GM12878 (cell line): ENCODE data around the gene RGSL1. TPM values are rescaled to one million over a fixed set of nuclear protein-coding genes. Genes with fewer than 3 reads are reported as not detected.

Source experiments
- GATAD2B ChIP-seq: fragments of 450-650 bp; conservative IDR thresholded peaks from 2 replicates; pipeline ENCODE4 v1.6.1; 2017; ENCODE audit warnings: low read depth, mild to moderate bottlenecking, moderate library complexity
- IKZF2 ChIP-seq, 2 experiments: fragments of 450-650 bp; IDR thresholded peaks; 2 replicates each; pipeline ENCODE4 v1.6.1; 2017; ENCODE audit warnings: mild to moderate bottlenecking in 2 of 2, moderate library complexity in 2 of 2
- MEF2A ChIP-seq: IDR thresholded peaks from 2 replicates; pipeline ENCODE4 v1.6.1; 2011; ENCODE audit warnings: low read depth, mild to moderate bottlenecking, low read length, moderate library complexity; ENCODE audit not compliant: insufficient read depth
- MTA2 ChIP-seq: fragments of 450-650 bp; IDR thresholded peaks from 2 replicates; pipeline ENCODE4 v1.6.1; 2016; ENCODE audit warnings: low read depth, mild to moderate bottlenecking, moderate library complexity
- NR2C2 ChIP-seq: IDR thresholded peaks from 2 replicates; pipeline ENCODE4 v1.6.1; 2011; ENCODE audit warnings: borderline replicate concordance, low read depth; ENCODE audit not compliant: control insufficient read depth, insufficient read length
- PML ChIP-seq: IDR thresholded peaks from 2 replicates; pipeline ENCODE4 v1.6.1; 2012; ENCODE audit warnings: low read length, inconsistent platforms
- POU2F2 ChIP-seq: IDR thresholded peaks from 3 replicates; pipeline ENCODE4 v1.6.1; 2011; ENCODE audit warnings: low read depth, mild to moderate bottlenecking, low read length, borderline replicate concordance
- RBBP5 ChIP-seq: fragments of 200-600 bp; sonication (generic); conservative IDR thresholded peaks from 2 replicates; pipeline ENCODE4 v1.6.1; 2016
- RELA ChIP-seq: fragments of 450-650 bp; IDR thresholded peaks from 2 replicates; pipeline ENCODE4 v1.8.0; 2014; ENCODE audit warnings: borderline replicate concordance; ENCODE audit not compliant: partially characterized antibody
- WRNIP1 ChIP-seq: IDR thresholded peaks from 2 replicates; pipeline ENCODE4 v1.6.1; 2011; ENCODE audit warnings: low read depth, low read length, improper control_type of control experiment, borderline replicate concordance
- polyA plus RNA-seq, 11 experiments: library from polyadenylated mRNA; depleted of rRNA in 4 of 11; unstranded in 6 of 11; stranded (reverse) in 5 of 11; fragments of >200 nt; fragmentation: Nextera tagmentation in 4 of 11; fragmentation: Illumina TruSeq in 1 of 11; extraction: Ambion mirVana in 4 of 11; extraction: Trizol in 1 of 11; gene quantifications; 1 replicate in 1 of 11; 2 replicates in 10 of 11; pipeline versions ENCODE4 v1.2.1 to v1.2.3, GENCODE V29; 2011 to 2016; ENCODE audit warnings: inconsistent platforms in 2 of 11, missing spikeins in 2 of 11, low read depth in 1 of 11
- total RNA-seq, 4 experiments: library from RNA; depleted of rRNA in 3 of 4; stranded (reverse); fragments of >200 nt in 3 of 4; fragmentation: Illumina TruSeq in 1 of 4; extraction: Trizol in 1 of 4; gene quantifications; 2 replicates each; pipeline versions ENCODE4 v1.2.1 to v1.2.3, GENCODE V29; 2013 to 2021
- TF ChIP-seq, protein P1 (sequence below): fragments of 450-650 bp; IDR thresholded peaks from 2 replicates; pipeline ENCODE4 v1.6.1; 2017; ENCODE audit warnings: mild to moderate bottlenecking, moderate library complexity
- TF ChIP-seq, protein P2 (sequence below): IDR thresholded peaks from 2 replicates; pipeline ENCODE4 v1.6.1; 2011; ENCODE audit warnings: low read depth, low read length, improper control_type of control experiment, borderline replicate concordance
- TF ChIP-seq, protein P3 (sequence below): fragments of 450-650 bp; IDR thresholded peaks from 2 replicates; pipeline ENCODE4 v1.6.1; 2018; ENCODE audit warnings: borderline replicate concordance, mild to moderate bottlenecking; ENCODE audit not compliant: partially characterized antibody
- TF ChIP-seq, protein P4 (sequence below): IDR thresholded peaks from 2 replicates; pipeline ENCODE4 v1.6.1; 2011; ENCODE audit warnings: borderline replicate concordance, low read depth, mild to moderate bottlenecking, moderate library complexity, low read length; ENCODE audit not compliant: insufficient read depth, poor library complexity, severe bottlenecking
- TF ChIP-seq, protein P5 (sequence below): fragments of 450-650 bp; IDR thresholded peaks from 2 replicates; pipeline ENCODE4 v1.6.1; 2016; ENCODE audit warnings: mild to moderate bottlenecking, moderate library complexity, borderline replicate concordance

The RGSL1 gene
- total and polyA plus RNA-seq, 10 of the 15 experiments (the other 5 are each of a cell fraction or from before 2014, with no cell fraction given), result 0.05 to 0.28 (median 0.27) TPM; not detected in 5

DNA sequence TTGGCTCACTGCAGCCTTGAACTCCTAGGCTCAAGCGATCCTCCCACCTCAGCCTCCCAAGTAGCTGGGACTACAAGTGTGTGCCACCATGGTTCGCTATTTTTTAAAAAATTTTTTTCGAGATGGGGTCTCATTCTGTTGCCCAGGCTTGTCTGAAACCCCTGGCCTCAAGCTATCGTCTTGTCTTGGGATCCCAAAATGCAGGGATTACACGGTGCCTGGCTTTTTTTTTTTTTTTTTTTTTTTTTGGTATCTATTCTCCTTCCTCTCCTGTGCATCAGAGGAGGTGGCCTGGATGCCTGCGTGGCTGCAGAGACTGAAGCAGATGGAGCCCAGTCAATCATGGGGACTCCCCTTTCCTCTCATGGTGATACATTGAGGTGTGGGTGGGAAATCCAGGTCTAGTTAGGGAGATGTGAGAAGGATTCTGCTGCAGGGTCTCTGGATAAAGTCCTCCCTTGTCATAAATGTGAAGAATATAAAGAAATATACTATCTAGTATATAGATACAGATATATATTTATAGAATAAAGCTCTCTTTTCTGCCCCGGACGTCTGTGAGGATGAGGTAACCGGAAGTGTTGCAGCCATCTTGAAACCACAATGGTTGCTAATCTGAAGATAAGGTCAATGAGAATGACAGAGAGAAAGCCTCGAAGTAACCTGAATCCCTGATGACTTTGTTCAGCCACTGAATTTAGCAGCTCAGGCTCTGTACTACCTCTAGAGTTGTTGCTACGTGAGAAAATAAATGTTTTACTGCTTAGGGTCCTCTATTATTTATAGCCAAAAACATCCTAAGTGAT is 19.5 kb upstream of the RGSL1 start (continued):
- TF ChIP-seq, protein P1, sequence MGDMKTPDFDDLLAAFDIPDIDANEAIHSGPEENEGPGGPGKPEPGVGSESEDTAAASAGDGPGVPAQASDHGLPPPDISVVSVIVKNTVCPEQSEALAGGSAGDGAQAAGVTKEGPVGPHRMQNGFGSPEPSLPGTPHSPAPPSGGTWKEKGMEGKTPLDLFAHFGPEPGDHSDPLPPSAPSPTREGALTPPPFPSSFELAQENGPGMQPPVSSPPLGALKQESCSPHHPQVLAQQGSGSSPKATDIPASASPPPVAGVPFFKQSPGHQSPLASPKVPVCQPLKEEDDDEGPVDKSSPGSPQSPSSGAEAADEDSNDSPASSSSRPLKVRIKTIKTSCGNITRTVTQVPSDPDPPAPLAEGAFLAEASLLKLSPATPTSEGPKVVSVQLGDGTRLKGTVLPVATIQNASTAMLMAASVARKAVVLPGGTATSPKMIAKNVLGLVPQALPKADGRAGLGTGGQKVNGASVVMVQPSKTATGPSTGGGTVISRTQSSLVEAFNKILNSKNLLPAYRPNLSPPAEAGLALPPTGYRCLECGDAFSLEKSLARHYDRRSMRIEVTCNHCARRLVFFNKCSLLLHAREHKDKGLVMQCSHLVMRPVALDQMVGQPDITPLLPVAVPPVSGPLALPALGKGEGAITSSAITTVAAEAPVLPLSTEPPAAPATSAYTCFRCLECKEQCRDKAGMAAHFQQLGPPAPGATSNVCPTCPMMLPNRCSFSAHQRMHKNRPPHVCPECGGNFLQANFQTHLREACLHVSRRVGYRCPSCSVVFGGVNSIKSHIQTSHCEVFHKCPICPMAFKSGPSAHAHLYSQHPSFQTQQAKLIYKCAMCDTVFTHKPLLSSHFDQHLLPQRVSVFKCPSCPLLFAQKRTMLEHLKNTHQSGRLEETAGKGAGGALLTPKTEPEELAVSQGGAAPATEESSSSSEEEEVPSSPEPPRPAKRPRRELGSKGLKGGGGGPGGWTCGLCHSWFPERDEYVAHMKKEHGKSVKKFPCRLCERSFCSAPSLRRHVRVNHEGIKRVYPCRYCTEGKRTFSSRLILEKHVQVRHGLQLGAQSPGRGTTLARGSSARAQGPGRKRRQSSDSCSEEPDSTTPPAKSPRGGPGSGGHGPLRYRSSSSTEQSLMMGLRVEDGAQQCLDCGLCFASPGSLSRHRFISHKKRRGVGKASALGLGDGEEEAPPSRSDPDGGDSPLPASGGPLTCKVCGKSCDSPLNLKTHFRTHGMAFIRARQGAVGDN, result no peak
- TF ChIP-seq PML (no peak), POU2F2 (no peak), RBBP5 (no peak), RELA (no peak), WRNIP1 (no peak), MTA2 (0 out of 2 replicates have a peak, but pooled peaks have one; percentile 17), NR2C2 (no peak), GATAD2B (no peak), MEF2A (0 out of 2 replicates have a peak, but pooled peaks have one; percentile 43), IKZF2 (IDR thresholded peaks at IDR 0.05) (no peak)
- TF ChIP-seq, protein P2, sequence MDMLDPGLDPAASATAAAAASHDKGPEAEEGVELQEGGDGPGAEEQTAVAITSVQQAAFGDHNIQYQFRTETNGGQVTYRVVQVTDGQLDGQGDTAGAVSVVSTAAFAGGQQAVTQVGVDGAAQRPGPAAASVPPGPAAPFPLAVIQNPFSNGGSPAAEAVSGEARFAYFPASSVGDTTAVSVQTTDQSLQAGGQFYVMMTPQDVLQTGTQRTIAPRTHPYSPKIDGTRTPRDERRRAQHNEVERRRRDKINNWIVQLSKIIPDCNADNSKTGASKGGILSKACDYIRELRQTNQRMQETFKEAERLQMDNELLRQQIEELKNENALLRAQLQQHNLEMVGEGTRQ, result no peak
- TF ChIP-seq, protein P3, sequence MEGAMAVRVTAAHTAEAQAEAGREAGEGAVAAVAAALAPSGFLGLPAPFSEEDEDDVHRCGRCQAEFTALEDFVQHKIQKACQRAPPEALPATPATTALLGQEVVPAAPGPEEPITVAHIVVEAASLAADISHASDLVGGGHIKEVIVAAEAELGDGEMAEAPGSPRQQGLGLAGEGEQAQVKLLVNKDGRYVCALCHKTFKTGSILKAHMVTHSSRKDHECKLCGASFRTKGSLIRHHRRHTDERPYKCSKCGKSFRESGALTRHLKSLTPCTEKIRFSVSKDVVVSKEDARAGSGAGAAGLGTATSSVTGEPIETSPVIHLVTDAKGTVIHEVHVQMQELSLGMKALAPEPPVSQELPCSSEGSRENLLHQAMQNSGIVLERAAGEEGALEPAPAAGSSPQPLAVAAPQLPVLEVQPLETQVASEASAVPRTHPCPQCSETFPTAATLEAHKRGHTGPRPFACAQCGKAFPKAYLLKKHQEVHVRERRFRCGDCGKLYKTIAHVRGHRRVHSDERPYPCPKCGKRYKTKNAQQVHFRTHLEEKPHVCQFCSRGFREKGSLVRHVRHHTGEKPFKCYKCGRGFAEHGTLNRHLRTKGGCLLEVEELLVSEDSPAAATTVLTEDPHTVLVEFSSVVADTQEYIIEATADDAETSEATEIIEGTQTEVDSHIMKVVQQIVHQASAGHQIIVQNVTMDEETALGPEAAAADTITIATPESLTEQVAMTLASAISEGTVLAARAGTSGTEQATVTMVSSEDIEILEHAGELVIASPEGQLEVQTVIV, result no peak
- TF ChIP-seq, protein P4, sequence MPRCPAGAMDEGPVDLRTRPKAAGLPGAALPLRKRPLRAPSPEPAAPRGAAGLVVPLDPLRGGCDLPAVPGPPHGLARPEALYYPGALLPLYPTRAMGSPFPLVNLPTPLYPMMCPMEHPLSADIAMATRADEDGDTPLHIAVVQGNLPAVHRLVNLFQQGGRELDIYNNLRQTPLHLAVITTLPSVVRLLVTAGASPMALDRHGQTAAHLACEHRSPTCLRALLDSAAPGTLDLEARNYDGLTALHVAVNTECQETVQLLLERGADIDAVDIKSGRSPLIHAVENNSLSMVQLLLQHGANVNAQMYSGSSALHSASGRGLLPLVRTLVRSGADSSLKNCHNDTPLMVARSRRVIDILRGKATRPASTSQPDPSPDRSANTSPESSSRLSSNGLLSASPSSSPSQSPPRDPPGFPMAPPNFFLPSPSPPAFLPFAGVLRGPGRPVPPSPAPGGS, result no peak
- TF ChIP-seq, protein P5, sequence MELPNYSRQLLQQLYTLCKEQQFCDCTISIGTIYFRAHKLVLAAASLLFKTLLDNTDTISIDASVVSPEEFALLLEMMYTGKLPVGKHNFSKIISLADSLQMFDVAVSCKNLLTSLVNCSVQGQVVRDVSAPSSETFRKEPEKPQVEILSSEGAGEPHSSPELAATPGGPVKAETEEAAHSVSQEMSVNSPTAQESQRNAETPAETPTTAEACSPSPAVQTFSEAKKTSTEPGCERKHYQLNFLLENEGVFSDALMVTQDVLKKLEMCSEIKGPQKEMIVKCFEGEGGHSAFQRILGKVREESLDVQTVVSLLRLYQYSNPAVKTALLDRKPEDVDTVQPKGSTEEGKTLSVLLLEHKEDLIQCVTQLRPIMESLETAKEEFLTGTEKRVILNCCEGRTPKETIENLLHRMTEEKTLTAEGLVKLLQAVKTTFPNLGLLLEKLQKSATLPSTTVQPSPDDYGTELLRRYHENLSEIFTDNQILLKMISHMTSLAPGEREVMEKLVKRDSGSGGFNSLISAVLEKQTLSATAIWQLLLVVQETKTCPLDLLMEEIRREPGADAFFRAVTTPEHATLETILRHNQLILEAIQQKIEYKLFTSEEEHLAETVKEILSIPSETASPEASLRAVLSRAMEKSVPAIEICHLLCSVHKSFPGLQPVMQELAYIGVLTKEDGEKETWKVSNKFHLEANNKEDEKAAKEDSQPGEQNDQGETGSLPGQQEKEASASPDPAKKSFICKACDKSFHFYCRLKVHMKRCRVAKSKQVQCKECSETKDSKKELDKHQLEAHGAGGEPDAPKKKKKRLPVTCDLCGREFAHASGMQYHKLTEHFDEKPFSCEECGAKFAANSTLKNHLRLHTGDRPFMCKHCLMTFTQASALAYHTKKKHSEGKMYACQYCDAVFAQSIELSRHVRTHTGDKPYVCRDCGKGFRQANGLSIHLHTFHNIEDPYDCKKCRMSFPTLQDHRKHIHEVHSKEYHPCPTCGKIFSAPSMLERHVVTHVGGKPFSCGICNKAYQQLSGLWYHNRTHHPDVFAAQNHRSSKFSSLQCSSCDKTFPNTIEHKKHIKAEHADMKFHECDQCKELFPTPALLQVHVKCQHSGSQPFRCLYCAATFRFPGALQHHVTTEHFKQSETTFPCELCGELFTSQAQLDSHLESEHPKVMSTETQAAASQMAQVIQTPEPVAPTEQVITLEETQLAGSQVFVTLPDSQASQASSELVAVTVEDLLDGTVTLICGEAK, result no peak
